MCF 10A (cell line): Measurements from ENCODE around the gene CAMTA1. TPM values are rescaled to one million over a fixed set of nuclear protein-coding genes. Genes with fewer than 3 reads are reported as not detected.
A peak's percentile ranks its signal among the peaks of the same experiment; 100 is the strongest.

Experiments used
- BruUV-seq: library from RNA; stranded (reverse); fragments of 400-500 nt; replicated peaks from 2 replicates; lab custom pipeline; 2021; lab: Mats Ljungman, UMichigan
- CTCF ChIA-PET: fragments of 300-600 bp; sonication (Branson Sonifier 250); formaldehyde crosslinking; extraction: SDS; loops from one replicate; lab custom pipeline; 2021; ENCODE audit warnings: antibody characterized with exemption, inconsistent platforms; lab: Yijun Ruan, JAX
- POLR2A ChIA-PET: fragments of 300-600, 350-650 bp; sonication (Branson Sonifier 250); formaldehyde crosslinking; extraction: SDS; loops from one replicate; lab custom pipeline; 2020; ENCODE audit warnings: antibody characterized with exemption, inconsistent platforms; lab: Yijun Ruan, JAX
- DNase-seq: peaks from one replicate; pipeline ENCODE4 v3.0.0-alpha.2; 2018; ENCODE audit not compliant: unreplicated experiment
- H3K27ac Mint-ChIP-seq: one replicate; pipeline ENCODE4 v1.8.0; 2022; ENCODE audit warnings: mild to moderate bottlenecking, low read depth, mixed read lengths; ENCODE audit not compliant: unreplicated experiment
- H3K27me3 Mint-ChIP-seq: one replicate; pipeline ENCODE4 v1.8.0; 2022; ENCODE audit warnings: mixed read lengths; ENCODE audit not compliant: insufficient read depth, unreplicated experiment
- H3K36me3 Mint-ChIP-seq: one replicate; pipeline ENCODE4 v1.8.0; 2022; ENCODE audit warnings: mild to moderate bottlenecking, moderate library complexity, mixed read lengths; ENCODE audit not compliant: insufficient read depth, unreplicated experiment
- H3K4me1 Mint-ChIP-seq: one replicate; pipeline ENCODE4 v1.8.0; 2022; ENCODE audit warnings: mixed read lengths; ENCODE audit not compliant: insufficient read depth, unreplicated experiment
- H3K4me3 Mint-ChIP-seq: one replicate; pipeline ENCODE4 v1.8.0; 2022; ENCODE audit warnings: mild to moderate bottlenecking, moderate library complexity, mixed read lengths; ENCODE audit not compliant: unreplicated experiment
- H3K9me3 Mint-ChIP-seq: one replicate; pipeline ENCODE4 v1.8.0; 2022; ENCODE audit warnings: mixed read lengths; ENCODE audit not compliant: unreplicated experiment
- CTCF ChIP-seq: fragments of 200-600 bp; IDR thresholded peaks from one replicate; pipeline ENCODE4 v1.8.0; 2022; ENCODE audit warnings: antibody characterized with exemption, mild to moderate bottlenecking; ENCODE audit not compliant: unreplicated experiment
- intact Hi-C: fragments of 100-400 bp; cut with micrococcal nuclease; formaldehyde crosslinking; loops from 2 replicates; pipeline ENCODE4 v1.14.1; 2022
- total RNA-seq: library from RNA; stranded (reverse); gene quantifications from 2 replicates; pipeline ENCODE4 v1.2.3, GENCODE V29; 2022

CAMTA1 gene
- total RNA-seq, 1 experiment from 2014 or later = 74.1 TPM

GRCh38 chr1:7333620-7334019 is 548.4 kb downstream of the CAMTA1 start:
- H3K4me3 Mint-ChIP-seq = no peak overlapping the region
- peaks cover 16% of the 10 kb centered on the region for H3K4me1 Mint-ChIP-seq
- no peak for TF ChIP-seq CTCF
- no peaks in the 10 kb centered on the region for H3K9me3 Mint-ChIP-seq
- no peak overlapping the region for H3K27ac Mint-ChIP-seq
- H3K36me3 Mint-ChIP-seq = no peaks in the 10 kb centered on the region
- H3K27me3 Mint-ChIP-seq = no peaks in the 10 kb centered on the region
- intact Hi-C loops = no loop called here
- CTCF ChIA-PET = interaction anchor here (1.2 kb wide), 1 partner anchor 52 kb away, joined by 3 read pairs; no protein-coding TSS in a partner anchor
- no TSS peak for BruUV-seq
- POLR2A ChIA-PET = no interaction called here
- no peak for DNase-seq

GRCh38 chr1:7334475-7335035 is 549.3 kb downstream of the CAMTA1 start:
- Mint-ChIP-seq H3K27me3 (no peaks in the 10 kb centered on the region), H3K9me3 (no peaks in the 10 kb centered on the region), H3K27ac (peak overlapping the region; percentile 78), H3K4me1 (peaks cover 16% of the 10 kb centered on the region), H3K36me3 (no peaks in the 10 kb centered on the region), H3K4me3 (no peak overlapping the region)
- no peak for TF ChIP-seq CTCF
- ChIA-PET CTCF (interaction anchor here (0.9 to 1.2 kb wide), 3 partner anchors 11 to 292 kb away, joined by 3 read pairs; no protein-coding TSS in a partner anchor), POLR2A (interaction anchor here (0.5 to 1.0 kb wide), 3 partner anchors 31 to 135 kb away, joined by 3 read pairs; no protein-coding TSS in a partner anchor)
- peak; percentile 68 for DNase-seq
- intact Hi-C loops = no loop called here
- BruUV-seq = no TSS peak

GRCh38 chr1:7335224-7335879 is 550.1 kb downstream of the CAMTA1 start:
- DNase-seq = peak; percentile 19
- Mint-ChIP-seq H3K27me3 (no peaks in the 10 kb centered on the region), H3K9me3 (no peaks in the 10 kb centered on the region), H3K4me1 (peaks cover 16% of the 10 kb centered on the region), H3K27ac (peak overlapping the region; percentile 78), H3K36me3 (no peaks in the 10 kb centered on the region), H3K4me3 (no peak overlapping the region)
- ChIA-PET CTCF (interaction anchor here (0.7 to 1.1 kb wide), 3 partner anchors 10 to 294 kb away, joined by 3 read pairs; no protein-coding TSS in a partner anchor), POLR2A (interaction anchor here (0.9 to 1.0 kb wide), 2 partner anchors 54 to 134 kb away, joined by 3 read pairs; no protein-coding TSS in a partner anchor)
- intact Hi-C loops = no loop called here
- no peak for TF ChIP-seq CTCF
- BruUV-seq = no TSS peak

- no peak overlapping the region for H3K4me3 Mint-ChIP-seq
- CTCF ChIA-PET = interaction anchor here (0.6 kb wide), 1 partner anchor 99 kb away, joined by 3 read pairs; no protein-coding TSS in a partner anchor
- H3K27ac Mint-ChIP-seq = no peak overlapping the region
- no peak for TF ChIP-seq CTCF
- intact Hi-C loops = no loop called here
- no peaks in the 10 kb centered on the region for H3K9me3 Mint-ChIP-seq
- no TSS peak for BruUV-seq
- POLR2A ChIA-PET = no interaction called here
- no peak for DNase-seq
- H3K36me3 Mint-ChIP-seq = no peaks in the 10 kb centered on the region
- H3K27me3 Mint-ChIP-seq = no peaks in the 10 kb centered on the region
- H3K4me1 Mint-ChIP-seq = peaks cover 16% of the 10 kb centered on the region
Measured at GRCh38 chr1:7338439-7338838, 553.2 kb downstream of the CAMTA1 start.
